Keratinocyte (primary cell): ENCODE results near the gene NLK. TPM values are rescaled to one million over a fixed set of nuclear protein-coding genes. Genes with fewer than 3 reads are reported as not detected.

ENCODE experiments used
- DNase-seq: peaks from one replicate; pipeline ENCODE4 v3.0.0-alpha.2; 2011; ENCODE audit warnings: low read depth, missing footprints, low spot score
- FAIRE-seq: peaks from 2 replicates; lab custom pipeline; 2011; peaks lifted over from hg19 to GRCh38; lab: Jason Lieb, UNC
- H2AFZ ChIP-seq: 2 replicates; pipeline ENCODE4 v1.6.0; 2012; ENCODE audit warnings: low read length, control low read depth, inconsistent platforms; ENCODE audit not compliant: control insufficient read depth
- H3K27ac ChIP-seq: 2 replicates; pipeline ENCODE4 v1.5.1; 2011; ENCODE audit warnings: low read length; ENCODE audit not compliant: control insufficient read depth, insufficient read depth
- H3K27me3 ChIP-seq: 3 replicates; pipeline ENCODE4 v1.6.0; 2011; ENCODE audit warnings: low read length; ENCODE audit not compliant: control insufficient read depth, insufficient read depth; ENCODE audit errors: extremely low read depth
- H3K36me3 ChIP-seq, 2 experiments: 2 replicates in 1 of 2; 3 replicates in 1 of 2; pipeline ENCODE4 v1.5.1; 2011; ENCODE audit warnings: low read length in 2 of 2, mild to moderate bottlenecking in 1 of 2; ENCODE audit not compliant: control insufficient read depth in 2 of 2, insufficient read depth in 2 of 2; ENCODE audit errors: extremely low read depth in 1 of 2
- H3K4me1 ChIP-seq: 3 replicates; pipeline ENCODE4 v1.5.1; 2011; ENCODE audit warnings: low read length; ENCODE audit not compliant: control insufficient read depth, insufficient read depth; ENCODE audit errors: extremely low read depth
- H3K4me2 ChIP-seq: 3 replicates; pipeline ENCODE4 v1.6.0; 2011; ENCODE audit warnings: low read depth, low read length; ENCODE audit not compliant: control insufficient read depth, insufficient read depth; ENCODE audit errors: extremely low read depth
- H3K4me3 ChIP-seq, 3 experiments: fragments of 200-600 bp in 1 of 3; sonication (generic) in 1 of 3; 2 replicates in 2 of 3; 3 replicates in 1 of 3; pipeline ENCODE4 v1.5.1; 2011 to 2016; ENCODE audit warnings: low read length in 3 of 3, mild to moderate bottlenecking in 3 of 3, control low read depth in 2 of 3, inconsistent platforms in 1 of 3, low read depth in 1 of 3, mixed read lengths in 1 of 3, mixed run types in 1 of 3, moderate library complexity in 1 of 3; ENCODE audit not compliant: control insufficient read depth in 2 of 3, insufficient read depth in 2 of 3; ENCODE audit errors: extremely low read depth in 1 of 3
- H3K79me2 ChIP-seq: 2 replicates; pipeline ENCODE4 v1.6.0; 2012; ENCODE audit warnings: low read length; ENCODE audit not compliant: control insufficient read depth, insufficient read depth
- H3K9ac ChIP-seq: 3 replicates; pipeline ENCODE4 v1.6.0; 2011; ENCODE audit warnings: low read length; ENCODE audit not compliant: control insufficient read depth, insufficient read depth; ENCODE audit errors: extremely low read depth
- H3K9me1 ChIP-seq: 3 replicates; pipeline ENCODE4 v1.6.0; 2011; ENCODE audit warnings: low read length; ENCODE audit not compliant: control insufficient read depth, insufficient read depth; ENCODE audit errors: extremely low read depth
- H3K9me3 ChIP-seq: 2 replicates; pipeline ENCODE4 v1.5.1; 2012; ENCODE audit warnings: low read depth, low read length; ENCODE audit not compliant: control insufficient read depth
- H4K20me1 ChIP-seq: 3 replicates; pipeline ENCODE4 v1.6.0; 2011; ENCODE audit warnings: low read length; ENCODE audit not compliant: control insufficient read depth, insufficient read depth; ENCODE audit errors: extremely low read depth
- EZH2 ChIP-seq: IDR thresholded peaks from one replicate; pipeline ENCODE4 v1.6.1; 2012; ENCODE audit warnings: inconsistent platforms, mild to moderate bottlenecking, low read length, moderate library complexity
- dilution Hi-C: fragments of 300-500 bp; cut with MboI; formaldehyde crosslinking; loops from one replicate; pipeline ENCODE4 v1.7.0; 2020; ENCODE audit warnings: low sequenced_read_pairs; ENCODE audit not compliant: extremely low pct_ligation_motif_present
- polyA plus RNA-seq, 5 experiments: library from polyadenylated mRNA; depleted of rRNA in 3 of 5; stranded (reverse) in 3 of 5; stranded (forward) in 1 of 5; unstranded in 1 of 5; fragments of >200 nt; gene quantifications; 1 replicate in 1 of 5; 2 replicates in 3 of 5; 3 replicates in 1 of 5; pipeline versions ENCODE4 v1.2.1 to v1.2.3, GENCODE V29; 2011 to 2012; ENCODE audit warnings: missing spikeins in 2 of 5, low read depth in 1 of 5, low replicate concordance in 1 of 5
- TF ChIP-seq, protein P1 (sequence below), 3 experiments: IDR thresholded peaks in 1 of 3; conservative IDR thresholded peaks in 1 of 3; optimal IDR thresholded peaks in 1 of 3; 2 replicates in 2 of 3; 3 replicates in 1 of 3; pipeline versions ENCODE3 to v1.5.1; 2011; ENCODE audit warnings: low read length in 3 of 3, mild to moderate bottlenecking in 3 of 3, moderate library complexity in 2 of 3, control low read depth in 1 of 3, inconsistent platforms in 1 of 3; ENCODE audit not compliant: insufficient read depth in 2 of 3; ENCODE audit errors: extremely low read depth in 1 of 3

The NLK gene
- polyA plus RNA-seq, 1 donor (not counting 4 experiments of a cell fraction or from before 2014, with no cell fraction given): 20.9 TPM

GRCh38 chr17:28057731-28058246, 15.3 kb downstream of the NLK start:
- Histone ChIP-seq H3K9ac (no peak overlapping the region), H3K4me2 (no peak overlapping the region), H4K20me1 (peaks cover 6% of the 10 kb centered on the region), H3K27me3 (no peaks in the 10 kb centered on the region), H3K79me2 (peaks cover 71% of the 10 kb centered on the region), H3K27ac (no peak overlapping the region), H3K36me3 (no peaks in the 10 kb centered on the region), H2AFZ (no peak overlapping the region), H3K9me1 (no peaks in the 10 kb centered on the region), H3K9me3 (no peaks in the 10 kb centered on the region), H3K4me1 (no peaks in the 10 kb centered on the region), H3K4me3 (no peak overlapping the region)
- no peak for FAIRE-seq
- dilution Hi-C loops: no loop called here
- DNase-seq: no peak
- TF ChIP-seq, protein P1, sequence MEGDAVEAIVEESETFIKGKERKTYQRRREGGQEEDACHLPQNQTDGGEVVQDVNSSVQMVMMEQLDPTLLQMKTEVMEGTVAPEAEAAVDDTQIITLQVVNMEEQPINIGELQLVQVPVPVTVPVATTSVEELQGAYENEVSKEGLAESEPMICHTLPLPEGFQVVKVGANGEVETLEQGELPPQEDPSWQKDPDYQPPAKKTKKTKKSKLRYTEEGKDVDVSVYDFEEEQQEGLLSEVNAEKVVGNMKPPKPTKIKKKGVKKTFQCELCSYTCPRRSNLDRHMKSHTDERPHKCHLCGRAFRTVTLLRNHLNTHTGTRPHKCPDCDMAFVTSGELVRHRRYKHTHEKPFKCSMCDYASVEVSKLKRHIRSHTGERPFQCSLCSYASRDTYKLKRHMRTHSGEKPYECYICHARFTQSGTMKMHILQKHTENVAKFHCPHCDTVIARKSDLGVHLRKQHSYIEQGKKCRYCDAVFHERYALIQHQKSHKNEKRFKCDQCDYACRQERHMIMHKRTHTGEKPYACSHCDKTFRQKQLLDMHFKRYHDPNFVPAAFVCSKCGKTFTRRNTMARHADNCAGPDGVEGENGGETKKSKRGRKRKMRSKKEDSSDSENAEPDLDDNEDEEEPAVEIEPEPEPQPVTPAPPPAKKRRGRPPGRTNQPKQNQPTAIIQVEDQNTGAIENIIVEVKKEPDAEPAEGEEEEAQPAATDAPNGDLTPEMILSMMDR (optimal IDR thresholded peaks at IDR 0.05 in 1 of 3, IDR thresholded peaks at IDR 0.05 in 1 of 3, conservative IDR thresholded peaks at IDR 0.05 in 1 of 3; ENCODE audit: extremely low read depth in 1 of 3, insufficient read depth in 2 of 3, low read length in 3 of 3): no peak
- TF ChIP-seq EZH2: no peak

DNA sequence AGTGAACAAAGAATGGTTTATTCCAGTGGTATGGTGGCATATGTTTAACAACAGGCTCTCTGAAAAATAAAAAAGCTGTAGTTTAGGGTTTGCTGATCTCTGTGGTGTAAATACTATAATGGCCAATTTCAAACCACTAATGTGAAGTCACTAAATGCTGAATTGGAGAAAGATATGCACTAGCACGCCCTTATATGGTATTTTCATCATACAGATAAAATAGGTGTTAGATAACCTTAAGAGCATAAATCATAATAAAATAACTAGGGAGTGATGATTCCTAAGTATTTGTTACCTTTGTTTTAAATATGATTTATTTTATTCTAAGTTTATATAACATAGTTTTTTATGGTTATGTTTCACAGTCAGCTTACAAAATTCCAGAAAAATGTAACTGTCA, 17.2 kb downstream of the NLK start:
- peaks cover 3% of the 10 kb centered on the region for H4K20me1 ChIP-seq
- no peak overlapping the region for H3K9ac ChIP-seq
- FAIRE-seq (no peak), DNase-seq (no peak)
- H3K4me2 ChIP-seq: no peak overlapping the region
- H3K4me1 ChIP-seq: no peaks in the 10 kb centered on the region
- H3K79me2 ChIP-seq: peaks cover 72% of the 10 kb centered on the region
- dilution Hi-C loops: no loop called here
- TF ChIP-seq, protein P1 (optimal IDR thresholded peaks at IDR 0.05 in 1 of 3, IDR thresholded peaks at IDR 0.05 in 1 of 3, conservative IDR thresholded peaks at IDR 0.05 in 1 of 3; ENCODE audit: extremely low read depth in 1 of 3, insufficient read depth in 2 of 3, low read length in 3 of 3): no peak
- no peak for TF ChIP-seq EZH2
- H3K4me3 ChIP-seq: no peak overlapping the region
- H3K9me3 ChIP-seq: no peaks in the 10 kb centered on the region
- H3K27me3 ChIP-seq: no peaks in the 10 kb centered on the region
- H2AFZ ChIP-seq: no peak overlapping the region
- H3K9me1 ChIP-seq: no peaks in the 10 kb centered on the region
- no peaks in the 10 kb centered on the region for H3K36me3 ChIP-seq
- H3K27ac ChIP-seq: no peak overlapping the region
